NCI-H748 (cell line): Measurements from ENCODE around the gene LCE2A.
A peak's percentile ranks its signal among the peaks of the same experiment; 100 is the strongest.

Experiments used
- DNase-seq: peaks from one replicate; lab custom pipeline; 2025; ENCODE audit not compliant: unreplicated experiment; lab: John Stamatoyannopoulos, UW

The LCE2A gene

GRCh38 chr1:152741656-152742055 lies 43.5 kb downstream of the LCE2A start:
- no peak for DNase-seq

GRCh38 chr1:152743371-152744145 lies 45.4 kb downstream of the LCE2A start:
- DNase-seq, result no peak

DNA sequence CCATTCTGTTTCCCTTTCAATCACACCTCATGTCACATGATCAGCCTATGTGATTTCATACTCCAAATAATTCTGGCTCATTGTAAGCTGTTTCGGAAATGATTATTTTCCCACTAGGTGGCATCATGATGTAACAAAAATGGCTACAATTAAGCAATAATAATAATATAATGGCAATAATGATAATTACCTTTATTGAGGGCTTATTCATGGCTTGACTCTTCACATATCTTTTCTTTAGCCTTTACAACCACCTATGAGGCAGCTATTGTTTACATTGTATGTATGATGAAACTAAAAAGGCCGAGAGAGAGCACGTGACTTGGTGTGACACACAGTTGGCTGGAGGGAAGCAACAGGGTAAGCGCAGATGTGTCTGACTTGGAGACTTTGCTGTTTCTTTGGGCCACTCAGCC lies 47.2 kb downstream of the LCE2A start:
- peak; percentile 45 for DNase-seq

GRCh38 chr1:152745765-152746444 lies 47.8 kb downstream of the LCE2A start:
- no peak for DNase-seq

DNA sequence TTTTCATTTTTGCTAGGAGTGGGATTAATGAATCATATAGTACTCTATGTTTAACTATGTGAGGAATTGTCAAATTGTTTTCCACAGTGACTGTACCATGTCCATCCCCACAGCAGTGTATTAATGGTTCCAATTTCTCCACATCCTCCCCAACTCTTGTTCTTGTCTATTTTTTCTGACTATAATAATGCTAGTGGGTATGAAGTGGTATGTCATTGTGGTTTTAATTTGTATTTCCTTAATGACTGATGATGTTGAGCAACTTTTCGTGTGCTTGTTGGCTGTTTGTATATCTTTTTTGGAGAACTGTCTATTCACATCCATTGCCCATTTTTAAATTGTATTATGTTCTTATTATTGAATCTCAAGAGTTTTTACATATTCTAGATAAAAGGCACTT lies 49.7 kb downstream of the LCE2A start:
- no peak for DNase-seq
